Breast epithelium (tissue), 3 donors: ENCODE measurements around the gene CRTC1.

Experiments used
- CTCF ChIP-seq, 3 donors: fragments of 450-650 bp; IDR thresholded peaks; one replicate each; pipeline ENCODE4 v1.5.1; 2016 to 2017; ENCODE audit warnings: antibody characterized with exemption in 3 of 3, mild to moderate bottlenecking in 3 of 3, moderate library complexity in 3 of 3
- POLR2A ChIP-seq: fragments of 450-650 bp; IDR thresholded peaks from one replicate; pipeline ENCODE4 v1.6.1; 2016; ENCODE audit warnings: antibody characterized with exemption, mild to moderate bottlenecking, moderate library complexity
- POLR2AphosphoS5 ChIP-seq, 3 donors: sonication (generic); formaldehyde crosslinking; IDR thresholded peaks; one replicate each; pipeline ENCODE4 v1.6.1; 2017; ENCODE audit warnings: antibody characterized with exemption in 3 of 3

- no peak for TF ChIP-seq CTCF (IDR thresholded peaks at IDR 0.05)
- TF ChIP-seq POLR2AphosphoS5 (IDR thresholded peaks at IDR 0.05) = no peak
- TF ChIP-seq POLR2A = no peak
These were observed 620 bp downstream of the CRTC1 start for GRCh38 chr19:18683958-18684641.
